CD4-positive, alpha-beta T cell treated with Interferon gamma for 1 hour (primary cell): ENCODE measurements around the gene ARL11.

ENCODE experiments used
- DNase-seq: peaks from one replicate; pipeline ENCODE4 v3.0.0-alpha.2; 2020

The ARL11 gene

DNA sequence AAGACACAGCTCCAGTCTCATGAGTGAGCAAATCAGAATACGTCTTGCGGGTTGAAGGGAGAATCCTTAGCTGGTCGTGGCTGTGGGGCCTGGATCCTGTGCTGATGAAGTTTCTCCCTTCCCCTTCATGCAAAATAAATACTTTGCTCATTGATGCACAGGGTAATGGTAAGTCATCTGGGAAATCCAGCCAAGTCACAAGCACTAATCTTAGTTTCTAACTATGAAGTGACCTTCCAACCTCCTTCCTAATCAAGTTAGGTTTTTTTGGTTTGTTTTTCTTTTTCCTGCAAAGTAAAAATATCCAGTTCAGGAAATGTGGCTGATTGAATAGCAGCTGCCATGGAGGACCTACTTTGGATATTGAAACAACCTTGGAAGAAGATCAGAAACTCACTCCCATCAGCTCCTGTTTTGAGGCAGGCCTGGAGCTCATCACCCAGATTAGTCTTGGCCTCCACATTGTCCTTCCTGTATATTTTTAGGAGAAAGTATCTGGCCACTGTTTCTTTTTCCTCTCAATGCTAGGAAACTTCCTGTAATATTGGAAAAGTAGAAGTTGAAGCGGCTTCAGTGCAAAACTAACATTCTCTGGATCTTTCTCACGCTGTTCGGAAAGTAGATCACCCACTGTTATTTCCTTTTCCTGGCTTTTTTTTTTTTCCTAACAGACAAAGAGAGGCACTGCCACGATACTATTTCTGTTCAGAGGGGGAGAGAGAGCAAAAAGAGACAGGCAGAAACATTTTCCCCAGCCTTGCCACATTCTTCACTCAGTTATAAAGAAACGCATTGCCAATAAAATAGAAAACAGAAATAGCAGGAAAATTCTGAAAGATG is 12.3 kb upstream of the ARL11 start:
- DNase-seq, result no peak

- no peak for DNase-seq
Observed at GRCh38 chr13:49616676-49617065, 11.6 kb upstream of the ARL11 start.

DNA sequence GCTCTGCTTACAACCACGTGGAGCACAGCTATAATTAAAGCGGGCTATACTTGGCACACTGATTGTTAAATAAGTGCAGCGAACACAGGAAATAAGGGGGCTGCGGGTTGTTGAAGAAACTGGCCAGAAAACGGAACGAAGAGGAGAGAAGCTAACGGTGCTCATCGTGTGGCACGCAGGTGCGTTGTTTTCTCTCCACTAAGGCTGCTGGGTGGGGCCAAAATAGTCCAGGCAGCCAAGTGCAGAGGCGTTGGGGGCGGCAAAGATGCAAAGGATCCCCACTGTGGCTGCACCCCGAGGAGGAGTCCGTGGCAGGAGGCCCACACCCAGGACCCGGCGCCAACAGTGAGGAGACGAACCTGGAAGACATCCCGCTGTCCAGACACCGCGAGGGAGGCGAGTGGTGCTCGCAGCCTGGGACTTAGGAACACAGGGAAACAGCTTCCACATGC is 8.1 kb upstream of the ARL11 start:
- DNase-seq, result no peak

- no peak for DNase-seq
Observed at GRCh38 chr13:49622174-49622946, 5.9 kb upstream of the ARL11 start.

DNA sequence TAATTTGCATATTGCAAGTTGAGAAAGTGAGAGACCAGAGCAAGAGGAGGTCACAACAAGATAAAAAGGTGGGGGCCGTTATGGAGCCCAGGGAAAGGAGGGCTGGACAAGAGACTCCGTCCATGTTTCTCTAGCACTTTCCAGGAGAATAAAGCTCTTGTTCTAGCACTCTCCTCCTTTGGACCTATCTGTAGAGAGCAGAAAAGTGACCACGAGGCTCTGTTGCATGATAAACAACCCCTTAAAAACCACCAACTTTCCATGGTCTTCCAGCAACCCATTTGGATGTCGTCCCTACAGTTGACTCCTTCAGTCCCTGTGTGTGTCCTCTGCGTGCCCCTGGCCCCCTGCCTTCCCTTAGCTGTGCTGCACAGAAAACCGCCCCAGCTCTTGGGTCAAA is 4.1 kb upstream of the ARL11 start:
- DNase-seq, result no peak

DNA sequence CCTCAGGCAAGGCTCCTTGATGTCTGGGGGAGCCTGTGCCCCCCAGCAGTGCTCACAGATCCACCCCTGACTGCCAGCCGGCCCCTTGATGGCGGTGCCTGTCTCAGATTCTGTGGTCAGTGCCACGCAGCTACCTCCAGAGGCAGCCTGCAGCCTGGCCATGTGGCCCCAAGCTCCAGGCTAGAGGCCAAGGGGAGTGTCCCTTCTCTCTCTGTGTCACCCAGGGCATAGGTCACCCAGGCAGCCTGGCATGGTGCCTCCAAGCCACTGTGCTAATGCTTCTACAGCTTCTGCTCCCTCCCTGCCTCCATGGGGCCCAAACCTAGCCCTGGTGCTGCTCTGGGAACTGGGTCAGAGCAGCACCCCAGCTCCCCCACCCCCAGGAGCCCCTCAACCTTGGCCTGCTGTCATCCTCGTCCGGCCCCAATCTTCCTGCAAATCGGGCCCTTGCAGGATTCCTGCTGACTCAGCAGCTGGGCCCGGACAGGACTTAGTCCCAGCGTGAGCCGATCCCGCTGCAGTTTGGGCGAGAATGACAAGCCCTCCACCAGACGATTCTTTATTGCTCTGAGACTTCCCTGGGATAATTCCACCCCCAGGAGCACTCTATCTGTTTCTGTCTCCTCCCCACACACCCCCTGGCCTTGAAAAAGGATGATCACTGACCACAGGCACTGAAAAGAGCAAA is 2.8 kb upstream of the ARL11 start:
- DNase-seq, result no peak

DNA sequence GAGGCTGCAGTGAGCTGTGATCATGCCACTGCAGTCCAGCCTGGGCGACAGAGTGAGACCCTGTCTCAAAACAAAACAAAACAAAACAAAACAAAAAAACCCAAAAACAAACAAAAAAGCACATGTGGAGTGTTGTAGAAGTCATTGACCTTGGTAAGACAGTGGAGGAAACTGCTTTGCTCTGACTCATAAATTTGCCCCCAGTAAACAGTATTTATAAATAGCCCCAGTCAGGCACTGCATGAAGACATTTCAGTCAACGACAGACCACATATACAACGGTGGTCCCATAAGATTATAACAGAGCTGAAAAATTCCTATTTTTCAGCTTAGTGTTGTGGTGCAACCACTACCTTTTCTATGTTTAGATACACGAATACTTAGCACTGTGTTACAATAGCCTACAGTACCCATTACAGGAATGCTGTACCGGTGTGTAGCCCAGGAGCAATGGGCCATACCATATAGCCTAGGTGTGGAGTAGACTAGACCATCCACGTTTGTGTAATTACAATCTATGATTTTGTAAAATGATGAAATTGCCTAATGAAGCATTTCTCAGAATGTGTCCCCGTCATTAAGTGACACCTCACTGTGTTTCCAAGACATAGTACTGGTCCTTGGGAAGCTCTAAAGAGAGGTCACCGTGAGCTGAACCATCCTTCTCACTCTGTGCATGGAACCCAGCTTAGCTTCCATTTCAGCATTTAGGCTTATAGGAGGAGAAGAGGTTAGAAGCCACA is 1.1 kb downstream of the ARL11 start:
- DNase-seq, result no peak

DNA sequence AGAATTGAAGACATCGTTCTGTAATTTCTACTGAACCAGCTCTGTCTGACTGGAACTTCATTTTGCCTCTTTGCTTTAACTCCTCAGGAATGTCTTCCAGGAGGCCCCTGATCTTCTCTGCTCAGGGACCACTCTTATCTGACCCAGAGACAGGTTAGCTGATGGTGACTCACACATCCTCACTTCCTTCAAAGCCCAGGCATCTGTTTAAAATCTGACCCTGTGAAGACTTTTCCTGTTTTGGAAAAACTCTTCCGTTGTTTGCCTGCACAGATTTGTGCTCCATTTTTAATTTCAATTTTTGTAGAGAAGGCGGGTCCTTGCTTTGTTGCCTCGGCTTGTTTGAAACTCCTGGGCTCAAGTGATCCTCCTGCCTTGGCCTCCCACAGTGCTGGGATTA is 1.6 kb downstream of the ARL11 start:
- no peak for DNase-seq

DNA sequence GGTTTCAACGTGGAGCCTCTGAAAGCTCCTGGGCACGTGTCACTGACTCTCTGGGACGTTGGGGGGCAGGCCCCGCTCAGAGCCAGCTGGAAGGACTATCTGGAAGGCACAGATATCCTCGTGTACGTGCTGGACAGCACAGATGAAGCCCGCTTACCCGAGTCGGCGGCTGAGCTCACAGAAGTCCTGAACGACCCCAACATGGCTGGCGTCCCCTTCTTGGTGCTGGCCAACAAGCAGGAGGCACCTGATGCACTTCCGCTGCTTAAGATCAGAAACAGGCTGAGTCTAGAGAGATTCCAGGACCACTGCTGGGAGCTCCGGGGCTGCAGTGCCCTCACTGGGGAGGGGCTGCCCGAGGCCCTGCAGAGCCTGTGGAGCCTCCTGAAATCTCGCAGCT is 2.3 kb downstream of the ARL11 start:
- no peak for DNase-seq

DNA sequence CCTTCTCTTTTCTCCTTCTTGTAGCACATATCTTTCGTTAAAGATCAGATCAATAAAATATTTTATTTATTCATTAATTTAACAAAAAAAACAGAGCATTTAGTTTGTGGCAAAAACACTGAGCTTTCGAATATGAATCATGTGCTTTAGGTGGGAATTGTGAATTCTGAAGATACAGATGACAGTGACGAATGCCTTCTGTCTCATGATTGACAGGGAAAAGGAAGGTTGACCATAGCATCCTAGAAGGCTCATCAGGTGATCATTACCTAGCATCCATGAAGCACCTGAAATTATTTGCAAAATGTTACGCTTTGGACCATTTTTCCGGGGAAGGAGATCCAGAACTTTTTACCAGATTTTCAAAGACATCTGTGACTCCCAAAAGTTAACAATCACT is 3.8 kb downstream of the ARL11 start:
- DNase-seq, result no peak

DNA sequence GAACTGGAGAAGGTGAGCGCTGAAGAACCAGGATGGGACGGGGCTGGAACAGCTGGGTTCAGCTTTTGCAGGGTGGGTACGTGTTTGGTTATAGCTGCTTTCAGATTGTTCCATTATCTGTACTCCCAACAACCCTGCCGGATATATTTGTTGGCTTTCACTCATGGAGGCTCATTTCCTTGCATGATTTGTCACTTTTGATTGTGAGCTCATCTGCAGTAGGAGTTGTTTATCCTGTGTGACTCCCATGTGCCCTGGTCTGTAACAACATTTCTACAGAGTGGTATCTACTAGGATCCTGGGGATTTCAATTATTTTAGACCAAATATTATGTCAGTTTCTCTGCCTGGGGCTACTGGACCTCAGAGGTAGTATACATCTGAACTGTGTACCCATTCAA is 5.4 kb downstream of the ARL11 start:
- no peak for DNase-seq

GRCh38 chr13:49635599-49636433 is 7.5 kb downstream of the ARL11 start:
- peak; percentile 26 for DNase-seq

DNA sequence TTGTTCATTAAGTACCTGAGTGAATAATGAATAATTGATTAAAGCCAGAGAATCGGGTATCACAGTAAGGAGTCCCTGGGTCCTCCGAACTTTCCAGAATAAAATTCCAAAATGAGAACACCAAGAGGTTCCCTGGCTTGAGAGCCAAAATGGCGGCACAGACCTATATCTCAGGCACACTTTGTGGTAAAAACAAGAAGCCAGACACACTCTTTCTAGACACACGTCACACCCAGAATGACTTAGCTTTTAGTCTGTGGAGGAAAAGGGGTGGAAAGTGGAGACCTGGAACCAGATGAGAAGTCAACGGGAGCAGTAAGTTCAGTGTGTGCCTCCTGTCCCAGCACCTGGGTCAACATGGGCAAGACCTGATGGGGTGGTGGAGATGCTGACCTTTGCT is 8.4 kb downstream of the ARL11 start:
- no peak for DNase-seq

DNA sequence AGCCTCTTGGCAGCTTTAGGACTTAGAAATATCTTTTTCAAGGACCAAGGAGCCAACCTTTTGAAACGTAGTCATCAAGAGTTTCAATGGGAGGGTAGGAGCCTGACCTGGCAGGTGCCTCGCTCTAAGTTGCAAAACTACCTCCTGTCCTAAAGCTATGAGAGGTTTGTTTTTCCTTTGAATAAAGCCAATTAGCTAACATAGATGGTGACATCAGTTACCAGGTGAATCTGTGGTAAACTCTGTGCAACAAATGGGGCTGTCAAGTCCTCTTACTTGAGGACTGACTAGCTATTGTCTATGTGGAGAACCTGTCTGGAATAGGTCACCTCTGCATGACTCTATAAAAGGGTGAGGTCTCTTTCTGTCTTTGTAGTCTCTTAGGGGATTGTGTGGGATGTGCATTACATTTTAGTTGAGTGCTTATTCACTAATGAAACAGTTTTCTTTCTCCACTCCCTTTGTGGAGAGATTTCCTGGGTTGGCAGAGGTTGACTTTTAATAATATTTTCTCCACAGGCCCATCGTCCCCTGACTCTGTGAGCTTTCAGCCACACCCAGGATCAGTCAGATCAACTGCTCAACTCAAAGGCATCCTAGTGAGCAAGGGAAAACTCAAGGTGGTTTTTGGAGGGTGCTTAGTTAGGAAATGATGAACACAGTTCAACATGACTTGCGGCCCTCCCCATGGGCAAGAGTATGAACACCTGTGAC is 9.9 kb downstream of the ARL11 start:
- no peak for DNase-seq

DNA sequence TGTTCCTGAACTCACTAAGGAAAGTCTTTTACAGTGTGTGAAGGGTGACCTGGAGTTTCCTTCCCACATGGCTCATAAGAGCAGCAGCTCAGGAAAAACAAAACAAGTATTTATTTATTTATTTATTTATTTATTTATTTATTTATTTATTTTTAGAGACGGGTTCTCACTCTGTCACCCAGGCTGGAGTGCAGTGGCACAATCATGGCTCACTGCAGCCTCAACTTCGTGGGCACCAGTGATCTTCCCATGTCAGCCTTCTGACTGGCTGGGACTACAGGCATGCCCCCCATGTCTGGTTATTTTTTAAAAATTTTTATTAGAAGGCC is 10.4 kb downstream of the ARL11 start:
- DNase-seq, result no peak

- peak; percentile 65 for DNase-seq
Observed at GRCh38 chr13:49641801-49642291, 13.5 kb downstream of the ARL11 start.

GRCh38 chr13:49643035-49643646 is 14.8 kb downstream of the ARL11 start:
- no peak for DNase-seq

GRCh38 chr13:49645451-49645850 is 17.1 kb downstream of the ARL11 start:
- no peak for DNase-seq

DNA sequence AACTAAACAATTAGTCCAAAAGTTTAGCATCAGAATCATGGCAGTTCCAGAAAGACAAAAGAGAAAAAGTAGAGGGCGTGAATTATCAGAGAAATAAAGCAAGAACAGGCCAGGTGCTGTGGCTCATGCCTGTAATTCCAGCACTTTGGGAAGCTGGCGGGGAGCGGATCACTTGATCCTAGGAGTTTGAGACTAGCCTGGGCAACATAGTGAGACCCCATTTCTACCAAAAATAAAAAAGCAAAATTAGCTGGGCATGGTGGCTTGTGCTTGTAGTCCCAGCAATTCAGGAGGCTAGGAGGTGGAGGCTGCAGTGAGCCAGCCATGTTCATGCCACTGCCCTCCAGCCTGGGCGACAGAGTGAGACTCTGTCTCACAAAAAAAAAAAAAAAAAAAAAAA is 18.4 kb downstream of the ARL11 start:
- no peak for DNase-seq

GRCh38 chr13:49649244-49649962 is 21.1 kb downstream of the ARL11 start:
- no peak for DNase-seq
